GM10847 (cell line): Measurements from ENCODE around the gene URB2.

Source experiments
- POLR2A ChIP-seq: IDR thresholded peaks from 2 replicates; pipeline ENCODE4 v1.6.1; 2011; ENCODE audit not compliant: insufficient read length; ENCODE audit errors: extremely low read depth

The URB2 gene

DNA sequence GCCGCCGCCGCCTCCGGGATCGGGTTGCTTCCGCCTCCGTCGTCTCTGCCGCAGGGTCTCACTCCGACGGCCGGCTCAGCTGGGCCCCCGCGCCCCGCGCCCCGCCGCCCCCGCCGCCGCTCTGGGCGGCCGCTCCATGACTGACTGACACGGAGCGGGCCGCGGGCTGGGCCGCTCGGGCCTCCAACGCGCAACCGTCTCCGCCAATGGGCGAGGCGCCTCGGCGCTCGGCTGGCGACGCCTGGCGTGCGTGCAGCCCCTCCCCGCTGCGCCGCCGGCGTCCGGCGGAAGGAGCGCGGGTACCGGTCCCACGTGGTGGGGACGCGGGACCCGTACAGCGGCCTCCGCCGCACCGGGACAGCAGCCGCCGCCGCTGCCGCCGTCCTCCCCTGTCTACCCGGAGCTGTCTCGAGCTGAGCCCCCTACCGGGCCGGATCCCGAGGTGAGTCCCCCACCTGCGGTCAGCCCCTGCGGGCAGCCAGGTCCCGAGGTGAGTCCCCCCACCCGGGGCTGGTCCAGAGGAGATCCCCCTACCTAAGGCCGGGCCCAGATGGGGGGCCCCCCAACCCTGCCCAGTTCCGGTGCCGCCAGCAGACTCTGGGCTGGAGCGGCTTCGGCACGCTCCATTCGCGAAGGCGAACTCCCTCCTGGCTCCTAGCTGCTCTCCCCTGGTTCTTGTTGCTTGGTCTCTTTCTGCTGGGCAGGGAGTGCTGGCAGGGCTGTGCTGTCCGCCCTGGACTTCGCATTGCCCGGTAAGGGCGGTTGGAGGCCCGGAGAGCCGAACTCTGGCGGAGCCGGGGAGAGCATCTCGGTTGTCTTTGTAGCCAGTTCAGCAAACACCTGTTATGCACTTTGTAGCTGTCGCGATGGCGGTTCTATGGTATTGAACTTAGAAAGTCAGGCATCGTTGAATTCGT is at the start of gene URB2, which contains the start of gene TAF5L:
Gene URB2, plus strand, starts transcription at position 333 of the 917 bp plus-strand sequence. CDS start 1,387 bp downstream, outside the sequence.
Gene TAF5L, minus strand, starts transcription at position 208 of the 917 bp plus-strand sequence. CDS start 11,640 bp downstream, outside the sequence.
- TF ChIP-seq POLR2A, result peak; percentile 36

GRCh38 chr1:229578168-229579058 is 47.6 kb upstream of the URB2 start:
- TF ChIP-seq POLR2A, result no peak

DNA sequence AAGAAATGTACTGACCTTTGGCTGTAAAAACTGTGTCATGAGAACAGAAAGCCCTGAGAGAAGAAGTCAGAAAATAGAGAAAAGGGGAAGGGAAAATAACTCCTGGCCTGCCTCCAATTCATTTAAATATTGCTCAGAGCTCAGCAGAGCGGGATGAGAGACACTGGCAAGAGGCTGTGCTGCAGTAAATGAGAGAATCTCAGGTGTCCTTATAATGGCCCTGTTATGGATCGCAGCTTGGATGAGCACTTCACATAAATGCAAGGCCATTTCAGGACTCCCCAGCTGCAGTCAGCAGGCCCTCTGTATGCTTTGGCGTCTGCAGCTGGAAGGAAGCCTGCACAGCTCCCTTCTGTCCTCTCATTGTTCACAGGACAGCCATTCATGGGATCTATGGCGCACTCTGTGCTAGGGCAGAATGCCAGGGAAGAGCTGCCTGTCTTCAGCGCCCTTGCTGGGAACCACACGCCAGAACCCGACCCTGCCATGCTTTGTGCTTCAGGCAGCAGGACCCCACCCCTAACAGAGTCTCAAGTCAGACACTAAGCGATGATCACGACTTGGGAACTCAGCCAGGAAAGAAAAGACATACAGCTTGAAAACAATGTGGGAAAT is 46.9 kb upstream of the URB2 start:
- no peak for TF ChIP-seq POLR2A

DNA sequence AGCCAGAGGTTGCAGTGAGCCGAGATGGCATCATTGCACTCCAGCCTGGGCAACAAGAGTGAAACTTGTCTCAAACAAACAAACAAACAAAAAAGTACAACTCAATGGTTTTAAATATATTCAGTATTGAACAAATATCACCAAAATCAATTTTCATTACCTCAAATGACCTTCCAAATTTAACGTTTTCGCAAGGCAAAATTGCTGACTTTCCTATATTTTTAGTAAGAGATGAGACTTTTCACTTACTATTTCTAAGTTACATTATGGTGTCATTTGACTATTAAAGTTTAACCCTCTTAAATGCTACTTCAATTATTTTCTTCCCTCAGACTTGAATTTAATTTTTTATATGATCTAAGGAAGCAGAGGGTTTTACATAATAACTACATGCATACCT is 44.6 kb upstream of the URB2 start:
- TF ChIP-seq POLR2A, result no peak

- no peak for TF ChIP-seq POLR2A
Measured at GRCh38 chr1:229582011-229582694, 43.9 kb upstream of the URB2 start.

- TF ChIP-seq POLR2A, result no peak
Measured at GRCh38 chr1:229582715-229583114, 43.3 kb upstream of the URB2 start.

- TF ChIP-seq POLR2A, result no peak
Measured at GRCh38 chr1:229585338-229585737, 40.7 kb upstream of the URB2 start.

- no peak for TF ChIP-seq POLR2A
Measured at GRCh38 chr1:229590119-229590518, 35.9 kb upstream of the URB2 start.

GRCh38 chr1:229593800-229594199 is 32.2 kb upstream of the URB2 start:
- TF ChIP-seq POLR2A, result no peak

DNA sequence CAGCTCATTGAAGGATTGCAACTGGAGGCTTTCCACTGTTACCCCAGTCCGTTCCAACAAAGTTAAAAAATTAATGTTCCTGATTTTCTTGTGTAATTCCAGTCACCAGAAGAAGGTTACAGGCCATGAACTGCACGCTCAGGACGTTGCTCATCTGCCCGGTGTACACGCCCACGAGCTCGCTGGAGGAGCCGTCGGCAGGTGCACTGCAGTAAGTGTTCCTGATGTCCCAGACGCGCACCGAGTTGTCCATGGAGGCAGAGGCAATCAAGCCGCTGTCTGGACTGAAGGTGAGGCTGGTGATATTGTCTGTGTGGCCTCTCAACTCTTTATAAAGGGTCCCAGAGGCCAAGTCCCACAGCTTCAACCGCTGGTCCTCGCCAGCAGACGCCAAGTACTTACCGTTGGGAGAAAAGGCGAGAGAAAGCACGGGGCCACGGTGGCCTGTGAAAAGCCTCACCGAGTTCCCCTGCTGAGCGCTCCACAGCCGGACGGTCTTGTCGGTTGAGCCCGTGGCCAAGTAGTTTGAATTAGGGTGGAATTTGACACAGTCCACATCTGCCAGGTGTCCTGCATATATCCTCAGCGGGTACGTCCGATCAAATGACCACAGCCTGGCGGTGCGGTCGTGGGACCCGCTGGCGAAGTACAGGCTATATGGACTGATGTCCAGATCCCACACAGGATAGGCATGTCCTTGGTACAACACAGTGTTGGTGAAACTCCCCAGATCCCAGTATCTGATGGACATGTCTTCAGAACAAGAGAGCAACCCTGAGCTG is 31.6 kb upstream of the URB2 start:
- no peak for TF ChIP-seq POLR2A

- no peak for TF ChIP-seq POLR2A
Measured at GRCh38 chr1:229596925-229597699, 28.9 kb upstream of the URB2 start.

- no peak for TF ChIP-seq POLR2A
Measured at GRCh38 chr1:229597877-229598276, 28.2 kb upstream of the URB2 start.
